Neural crest cell (in vitro differentiated cells): ENCODE data around the gene CETP. TPM values are rescaled to one million over a fixed set of nuclear protein-coding genes. Genes with fewer than 3 reads are reported as not detected.

Source experiments
- DNase-seq: peaks from one replicate; pipeline ENCODE4 v3.0.0; 2021; ENCODE audit warnings: low read depth, mixed read lengths, low spot score
- H3K27ac Mint-ChIP-seq: one replicate; pipeline ENCODE4 v1.8.0; 2021; ENCODE audit warnings: mild to moderate bottlenecking, mixed read lengths; ENCODE audit not compliant: unreplicated experiment
- H3K27me3 Mint-ChIP-seq: 2 replicates; pipeline ENCODE4 v1.8.0; 2021; ENCODE audit warnings: low read depth, mild to moderate bottlenecking, mixed read lengths
- H3K36me3 Mint-ChIP-seq: 2 replicates; pipeline ENCODE4 v1.8.0; 2021; ENCODE audit warnings: low read depth, mild to moderate bottlenecking, mixed read lengths
- H3K4me1 Mint-ChIP-seq: 2 replicates; pipeline ENCODE4 v1.8.0; 2021; ENCODE audit warnings: mixed read lengths
- H3K4me3 Mint-ChIP-seq: one replicate; pipeline ENCODE4 v1.8.0; 2021; ENCODE audit warnings: mild to moderate bottlenecking, mixed read lengths
- H3K9me3 Mint-ChIP-seq: 2 replicates; pipeline ENCODE4 v1.8.0; 2021; ENCODE audit warnings: mixed read lengths
- total RNA-seq: library from RNA; stranded (reverse); gene quantifications from 2 replicates; pipeline ENCODE4 v1.2.1, GENCODE V29; 2021
- TF ChIP-seq, protein P1 (sequence below): fragments of 200-600 bp; sonication (generic); conservative IDR thresholded peaks from 2 replicates; pipeline ENCODE4 v1.5.0; 2021; ENCODE audit warnings: antibody characterized with exemption, mild to moderate bottlenecking

Gene CETP
- total RNA-seq, 1 donor from 2014 or later, result not detected

DNA sequence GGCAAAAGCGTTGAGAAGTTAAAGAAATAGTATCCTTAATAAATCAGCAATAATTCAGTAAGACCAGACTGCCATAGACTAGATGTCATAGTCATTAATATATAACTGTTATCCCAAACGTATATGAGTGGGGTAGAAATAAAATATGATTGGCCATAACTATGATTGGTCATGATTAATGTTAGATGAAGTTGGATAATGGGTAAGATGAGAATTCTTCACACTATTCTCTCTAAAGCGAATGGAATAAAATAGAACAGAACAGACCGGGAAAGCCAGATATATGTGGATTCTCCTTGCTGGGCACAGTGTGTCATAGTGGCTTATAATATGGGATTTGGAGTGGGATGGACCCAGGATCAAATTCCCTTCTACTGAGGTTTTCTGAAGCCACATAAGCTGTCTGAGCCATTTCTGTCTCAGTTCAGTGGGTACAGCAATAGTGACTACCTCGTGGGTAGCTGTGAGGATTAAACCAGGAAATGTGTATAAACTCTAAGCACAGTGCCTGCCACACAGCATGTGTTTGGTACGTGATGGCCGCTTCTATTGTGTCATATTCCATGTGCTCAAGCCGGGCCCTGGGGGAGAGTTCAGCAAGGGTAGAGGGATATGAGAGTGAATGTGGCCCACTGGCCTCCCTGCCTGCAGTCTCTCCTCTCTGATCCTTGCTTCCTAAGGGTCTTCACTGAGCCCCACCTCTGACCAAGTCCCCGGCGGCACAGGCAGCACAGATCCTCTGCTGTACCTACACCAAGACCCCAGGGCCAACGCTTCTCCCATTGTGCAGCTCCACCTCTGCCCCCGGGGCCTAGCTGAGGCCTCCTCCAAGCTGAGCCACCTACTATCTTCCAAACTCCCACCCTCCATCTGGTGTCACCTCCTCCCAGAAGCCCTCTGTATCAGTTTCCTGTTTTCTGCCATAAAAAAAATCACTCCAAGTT is 3.7 kb downstream of the CETP start:
- Mint-ChIP-seq H3K36me3 (no peaks in the 10 kb centered on the region), H3K27ac (peak overlapping the region; percentile 81), H3K9me3 (no peaks in the 10 kb centered on the region), H3K4me3 (no peak overlapping the region), H3K4me1 (no peaks in the 10 kb centered on the region), H3K27me3 (no peaks in the 10 kb centered on the region)
- DNase-seq, result no peak
- TF ChIP-seq, protein P1, sequence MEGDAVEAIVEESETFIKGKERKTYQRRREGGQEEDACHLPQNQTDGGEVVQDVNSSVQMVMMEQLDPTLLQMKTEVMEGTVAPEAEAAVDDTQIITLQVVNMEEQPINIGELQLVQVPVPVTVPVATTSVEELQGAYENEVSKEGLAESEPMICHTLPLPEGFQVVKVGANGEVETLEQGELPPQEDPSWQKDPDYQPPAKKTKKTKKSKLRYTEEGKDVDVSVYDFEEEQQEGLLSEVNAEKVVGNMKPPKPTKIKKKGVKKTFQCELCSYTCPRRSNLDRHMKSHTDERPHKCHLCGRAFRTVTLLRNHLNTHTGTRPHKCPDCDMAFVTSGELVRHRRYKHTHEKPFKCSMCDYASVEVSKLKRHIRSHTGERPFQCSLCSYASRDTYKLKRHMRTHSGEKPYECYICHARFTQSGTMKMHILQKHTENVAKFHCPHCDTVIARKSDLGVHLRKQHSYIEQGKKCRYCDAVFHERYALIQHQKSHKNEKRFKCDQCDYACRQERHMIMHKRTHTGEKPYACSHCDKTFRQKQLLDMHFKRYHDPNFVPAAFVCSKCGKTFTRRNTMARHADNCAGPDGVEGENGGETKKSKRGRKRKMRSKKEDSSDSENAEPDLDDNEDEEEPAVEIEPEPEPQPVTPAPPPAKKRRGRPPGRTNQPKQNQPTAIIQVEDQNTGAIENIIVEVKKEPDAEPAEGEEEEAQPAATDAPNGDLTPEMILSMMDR, result no peak

DNA sequence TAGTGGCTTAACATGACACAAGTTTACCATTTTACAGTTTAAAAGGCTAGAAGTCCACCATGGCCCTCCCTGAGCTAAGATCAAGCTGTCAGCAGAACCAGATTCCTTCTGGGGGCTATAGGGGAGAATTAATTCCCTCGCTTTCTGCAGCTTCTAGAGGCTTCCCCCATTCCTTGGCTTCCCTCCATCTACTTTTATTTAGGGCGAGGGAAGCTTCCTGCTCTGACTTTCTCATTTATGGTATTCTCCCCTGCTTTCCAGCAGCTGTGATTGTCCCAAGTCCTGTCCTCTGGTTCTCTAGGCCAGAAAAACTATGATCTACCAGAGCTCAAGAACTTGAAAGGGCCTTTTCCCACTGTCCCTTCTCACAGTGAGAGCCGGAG is 4.3 kb downstream of the CETP start:
- Mint-ChIP-seq H3K9me3 (no peaks in the 10 kb centered on the region), H3K4me1 (no peaks in the 10 kb centered on the region), H3K36me3 (no peaks in the 10 kb centered on the region), H3K27me3 (no peaks in the 10 kb centered on the region), H3K4me3 (no peak overlapping the region), H3K27ac (peak overlapping the region; percentile 81)
- TF ChIP-seq, protein P1, result no peak
- no peak for DNase-seq

DNA sequence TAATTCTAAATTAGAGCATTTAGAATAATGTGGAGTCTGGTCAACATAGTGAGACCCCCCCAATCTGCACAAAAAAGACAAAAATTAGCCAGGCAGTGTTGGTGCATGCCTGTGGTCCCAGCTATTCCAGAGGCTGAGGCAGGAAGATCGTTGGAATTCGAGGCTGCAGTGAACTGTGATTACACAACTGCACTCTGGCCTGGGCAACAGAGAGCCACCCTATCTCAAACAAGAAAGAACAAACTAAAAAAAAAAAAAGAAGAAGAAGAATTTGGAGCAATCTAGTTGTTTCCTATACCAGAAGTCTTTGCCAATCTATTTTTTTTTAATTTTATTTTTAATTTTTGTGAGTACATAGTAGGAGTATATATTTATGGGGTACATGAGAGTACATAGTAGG is 6.0 kb downstream of the CETP start:
- Mint-ChIP-seq H3K27ac (no peak overlapping the region), H3K4me1 (no peaks in the 10 kb centered on the region), H3K4me3 (no peak overlapping the region), H3K36me3 (no peaks in the 10 kb centered on the region), H3K27me3 (no peaks in the 10 kb centered on the region), H3K9me3 (no peaks in the 10 kb centered on the region)
- no peak for DNase-seq
- TF ChIP-seq, protein P1, result no peak

DNA sequence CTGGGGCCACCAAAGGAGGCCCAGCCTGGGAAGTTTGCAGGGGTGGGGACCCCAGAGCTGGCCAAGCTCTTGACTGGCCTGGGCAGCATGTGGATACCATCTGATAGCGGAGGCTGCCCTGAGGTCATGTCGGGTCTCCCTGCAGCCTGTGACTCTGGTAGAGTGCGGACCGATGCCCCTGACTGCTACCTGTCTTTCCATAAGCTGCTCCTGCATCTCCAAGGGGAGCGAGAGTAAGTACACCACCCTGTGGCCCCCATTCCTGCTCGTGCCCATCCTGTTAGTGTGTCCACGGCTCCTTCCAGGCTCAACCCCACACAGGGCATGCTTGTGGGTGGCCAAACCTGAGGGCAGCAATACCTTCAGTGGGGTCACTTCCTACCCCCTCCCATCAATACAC is 8.0 kb downstream of the CETP start:
- DNase-seq, result no peak
- Mint-ChIP-seq H3K4me3 (no peak overlapping the region), H3K4me1 (no peaks in the 10 kb centered on the region), H3K27ac (no peak overlapping the region), H3K9me3 (no peaks in the 10 kb centered on the region), H3K27me3 (peaks cover 5% of the 10 kb centered on the region), H3K36me3 (no peaks in the 10 kb centered on the region)
- TF ChIP-seq, protein P1, result no peak

DNA sequence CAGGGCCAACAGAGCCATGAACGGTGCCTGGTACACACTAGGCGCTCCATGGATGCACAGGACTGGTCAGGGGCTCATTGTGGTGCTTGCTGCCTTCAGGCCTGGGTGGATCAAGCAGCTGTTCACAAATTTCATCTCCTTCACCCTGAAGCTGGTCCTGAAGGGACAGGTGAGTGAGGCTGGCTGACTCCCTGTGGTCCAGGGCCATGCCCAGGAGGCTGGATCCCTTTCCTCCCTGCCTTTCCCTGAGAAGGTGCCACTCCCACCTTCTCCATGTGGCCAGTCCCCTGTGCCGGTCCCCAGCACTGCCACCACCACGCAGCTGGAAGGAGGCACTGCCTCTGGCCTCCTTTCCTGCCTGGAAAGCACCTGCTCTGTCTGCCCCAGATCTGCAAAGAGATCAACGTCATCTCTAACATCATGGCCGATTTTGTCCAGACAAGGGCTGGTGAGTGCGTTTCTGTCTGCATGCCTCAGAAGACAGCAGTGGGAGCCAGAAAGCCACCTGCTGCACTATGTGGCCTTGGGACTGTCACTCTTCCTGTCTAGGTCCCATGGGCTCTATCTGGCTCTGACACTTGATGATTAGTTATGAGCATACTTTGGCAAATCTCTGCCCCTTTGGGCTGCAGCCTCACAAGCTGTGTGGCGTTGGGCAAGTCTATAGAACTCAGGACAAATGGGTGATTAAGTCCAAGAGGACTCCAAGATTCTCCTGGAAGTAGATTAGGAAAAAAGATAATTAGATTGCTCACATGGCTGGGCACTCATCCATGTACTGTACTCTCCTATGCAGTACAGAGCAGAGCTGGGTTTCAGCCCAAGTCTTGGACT is 9.4 kb downstream of the CETP start:
- no peaks in the 10 kb centered on the region for H3K9me3 Mint-ChIP-seq
- no peak for DNase-seq
- H3K27ac Mint-ChIP-seq, result no peak overlapping the region
- H3K27me3 Mint-ChIP-seq, result peaks cover 7% of the 10 kb centered on the region
- TF ChIP-seq, protein P1, result no peak
- H3K4me1 Mint-ChIP-seq, result no peaks in the 10 kb centered on the region
- no peak overlapping the region for H3K4me3 Mint-ChIP-seq
- H3K36me3 Mint-ChIP-seq, result no peaks in the 10 kb centered on the region
